Measurements from ENCODE around the gene DKKL1. TPM values are rescaled to one million over a fixed set of nuclear protein-coding genes. Genes with fewer than 3 reads are reported as not detected.

The DKKL1 gene
- total and polyA plus RNA-seq, 7 experiments from 2014 or later: not detected

GRCh38 chr19:49389406-49389805 lies 25.7 kb downstream of the DKKL1 start:
- Mint-ChIP-seq H3K27ac (peak overlapping the region in 1 of 9 donors; percentile 87), H3K36me3 (no peaks in the 10 kb centered on the region), H3K4me3 (no peak overlapping the region), H3K4me1 (peaks cover 6 to 26% (median 10%) of the 10 kb centered on the region in 7 donors), H3K9me3 (peaks cover 0 to 2% (median 0%) of the 10 kb centered on the region in 11 donors), H3K27me3 (peaks cover 0 to 11% (median 3%) of the 10 kb centered on the region in 5 donors)
- peaks cover 7 to 13% of the 10 kb centered on the region in 2 donors for H3K4me1 ChIP-seq (ENCODE audit: control insufficient read depth in 2 of 2, insufficient read depth in 2 of 2, low read length in 2 of 2)
- H3K36me3 ChIP-seq (ENCODE audit: control insufficient read depth in 2 of 3, insufficient read depth in 3 of 3, low read length in 3 of 3): no peaks in the 10 kb centered on the region
- intact Hi-C loops (cut with micrococcal nuclease): loop anchor here in 1 of 2 donors (2.0 kb wide), 1 partner anchor 55 kb away; the partner anchor contains the start of gene CD37
- H3K27me3 ChIP-seq (ENCODE audit: control insufficient read depth in 2 of 2, insufficient read depth in 2 of 2, low read length in 2 of 2): no peaks in the 10 kb centered on the region
- DNase-seq (no peak), ATAC-seq (no peak)
- H3K4me3 ChIP-seq (ENCODE audit: low read length): no peak overlapping the region
- H3K9me3 ChIP-seq (ENCODE audit: control insufficient read depth in 2 of 3, low read length in 3 of 3): no peaks in the 10 kb centered on the region
- ChIA-PET POLR2A (interaction anchor here (0.8 kb wide), 1 partner anchor 510 kb away, joined by 3 read pairs; no protein-coding TSS in a partner anchor), CTCF (interaction anchor here (0.6 to 2.7 kb wide), 3 partner anchors 9 to 503 kb away, joined by 3 to 8 read pairs (median 4); no protein-coding TSS in a partner anchor)
- no peak overlapping the region for H3K27ac ChIP-seq (ENCODE audit: low read depth, low read length)

GRCh38 chr19:49390131-49390928 lies 26.7 kb downstream of the DKKL1 start:
- no peaks in the 10 kb centered on the region for H3K27me3 ChIP-seq (ENCODE audit: control insufficient read depth in 2 of 2, insufficient read depth in 2 of 2, low read length in 2 of 2)
- H3K4me3 ChIP-seq (ENCODE audit: low read length): no peak overlapping the region
- H3K9me3 ChIP-seq (ENCODE audit: control insufficient read depth in 2 of 3, low read length in 3 of 3): no peaks in the 10 kb centered on the region
- Mint-ChIP-seq H3K9me3 (peaks cover 0 to 2% (median 0%) of the 10 kb centered on the region in 11 donors), H3K27ac (peak overlapping the region in 1 of 9 donors; percentile 53), H3K27me3 (peaks cover 0 to 11% (median 3%) of the 10 kb centered on the region in 5 donors), H3K4me1 (peaks cover 6 to 26% (median 10%) of the 10 kb centered on the region in 7 donors), H3K4me3 (no peak overlapping the region), H3K36me3 (no peaks in the 10 kb centered on the region)
- intact Hi-C loops (cut with micrococcal nuclease): loop anchor here in 1 of 2 donors (5.0 kb wide), 1 partner anchor 292 kb away; no protein-coding TSS in a partner anchor
- H3K36me3 ChIP-seq (ENCODE audit: control insufficient read depth in 2 of 3, insufficient read depth in 3 of 3, low read length in 3 of 3): no peaks in the 10 kb centered on the region
- H3K4me1 ChIP-seq (ENCODE audit: control insufficient read depth in 2 of 2, insufficient read depth in 2 of 2, low read length in 2 of 2): peaks cover 7 to 13% of the 10 kb centered on the region in 2 donors
- ChIA-PET POLR2A (interaction anchor here (1.0 to 2.0 kb wide), 3 partner anchors 30 to 81 kb away, joined by 3 to 13 read pairs (median 3); partner anchors contain the start of gene PIH1D1), CTCF (interaction anchor here (0.6 to 3.1 kb wide), 10 partner anchors 10 to 504 kb away, joined by 3 to 28 read pairs (median 5); partner anchors contain the start of genes ALDH16A1, FLT3LG and PIH1D1)
- DNase-seq (no peak), ATAC-seq (no peak)
- no peak overlapping the region for H3K27ac ChIP-seq (ENCODE audit: low read depth, low read length)

GRCh38 chr19:49390929-49391359 lies 27.3 kb downstream of the DKKL1 start:
- peaks cover 0 to 11% (median 3%) of the 10 kb centered on the region in 5 donors for H3K27me3 Mint-ChIP-seq
- peaks cover 7 to 13% of the 10 kb centered on the region in 2 donors for H3K4me1 ChIP-seq (ENCODE audit: control insufficient read depth in 2 of 2, insufficient read depth in 2 of 2, low read length in 2 of 2)

GRCh38 chr19:49391581-49392399 lies 28.1 kb downstream of the DKKL1 start:
- Histone ChIP-seq H3K27ac (ENCODE audit: low read depth, low read length) (no peak overlapping the region), H3K36me3 (ENCODE audit: control insufficient read depth in 2 of 3, insufficient read depth in 3 of 3, low read length in 3 of 3) (no peaks in the 10 kb centered on the region), H3K4me1 (ENCODE audit: control insufficient read depth in 2 of 2, insufficient read depth in 2 of 2, low read length in 2 of 2) (peaks cover 7 to 13% of the 10 kb centered on the region in 2 donors), H3K27me3 (ENCODE audit: control insufficient read depth in 2 of 2, insufficient read depth in 2 of 2, low read length in 2 of 2) (no peaks in the 10 kb centered on the region), H3K9me3 (ENCODE audit: control insufficient read depth in 2 of 3, low read length in 3 of 3) (no peaks in the 10 kb centered on the region), H3K4me3 (ENCODE audit: low read length) (no peak overlapping the region)
- POLR2A ChIA-PET: interaction anchor here (0.6 to 2.0 kb wide), 13 partner anchors 10 to 256 kb away, joined by 3 to 13 read pairs (median 3); partner anchors contain the start of genes CD37 and PIH1D1
- Mint-ChIP-seq H3K9me3 (peaks cover 0 to 2% (median 0%) of the 10 kb centered on the region in 11 donors), H3K27ac (peak overlapping the region in 6 of 9 donors; percentile 1 to 84 (median 54)), H3K27me3 (peaks cover 0 to 11% (median 3%) of the 10 kb centered on the region in 5 donors), H3K4me1 (peaks cover 6 to 26% (median 10%) of the 10 kb centered on the region in 7 donors), H3K4me3 (peak overlapping the region in 2 of 10 donors; percentile 3 to 51), H3K36me3 (no peaks in the 10 kb centered on the region)
- ATAC-seq (peak; percentile 89), DNase-seq (peak; percentile 61 to 82 (median 74))
- CTCF ChIA-PET: interaction anchor here (0.6 to 3.4 kb wide), 20 partner anchors 9 to 287 kb away, joined by 3 to 28 read pairs (median 4); partner anchors contain the start of genes ALDH16A1, FLT3LG, PIH1D1 and SLC17A7
- intact Hi-C loops (cut with micrococcal nuclease): loop anchor here (1.0 to 5.0 kb wide), 8 partner anchors 30 to 291 kb away; no protein-coding TSS in a partner anchor

More at GRCh38 chr19:49390929-49391359, 27.3 kb downstream of the DKKL1 start:
- Mint-ChIP-seq H3K9me3 (peaks cover 0 to 2% (median 0%) of the 10 kb centered on the region in 11 donors), H3K27ac (peak overlapping the region in 2 of 9 donors; percentile 55 to 70), H3K4me1 (peaks cover 6 to 26% (median 10%) of the 10 kb centered on the region in 7 donors), H3K36me3 (no peaks in the 10 kb centered on the region), H3K4me3 (no peak overlapping the region)
- intact Hi-C loops (cut with micrococcal nuclease): loop anchor here in 1 of 2 donors (5.0 kb wide), 1 partner anchor 291 kb away; no protein-coding TSS in a partner anchor
- ATAC-seq (no peak), DNase-seq (no peak)
- Histone ChIP-seq H3K9me3 (ENCODE audit: control insufficient read depth in 2 of 3, low read length in 3 of 3) (no peaks in the 10 kb centered on the region), H3K36me3 (ENCODE audit: control insufficient read depth in 2 of 3, insufficient read depth in 3 of 3, low read length in 3 of 3) (no peaks in the 10 kb centered on the region), H3K4me3 (ENCODE audit: low read length) (no peak overlapping the region), H3K27ac (ENCODE audit: low read depth, low read length) (no peak overlapping the region), H3K27me3 (ENCODE audit: control insufficient read depth in 2 of 2, insufficient read depth in 2 of 2, low read length in 2 of 2) (no peaks in the 10 kb centered on the region)
- ChIA-PET POLR2A (interaction anchor here (0.6 to 2.0 kb wide), 9 partner anchors 29 to 86 kb away, joined by 3 to 13 read pairs (median 3); partner anchors contain the start of genes CD37 and PIH1D1), CTCF (interaction anchor here (0.6 to 3.4 kb wide), 14 partner anchors 10 to 285 kb away, joined by 3 to 28 read pairs (median 6); partner anchors contain the start of genes ALDH16A1, FLT3LG, PIH1D1 and SLC17A7)

- H3K36me3 ChIP-seq (ENCODE audit: control insufficient read depth in 2 of 3, insufficient read depth in 3 of 3, low read length in 3 of 3): no peaks in the 10 kb centered on the region
- CTCF ChIA-PET: interaction anchor here (0.7 to 3.4 kb wide), 6 partner anchors 18 to 82 kb away, joined by 3 to 28 read pairs (median 5); partner anchors contain the start of genes GFY and SLC17A7
- H3K4me3 ChIP-seq (ENCODE audit: low read length): no peak overlapping the region
- H3K27me3 Mint-ChIP-seq: peaks cover 0 to 8% (median 3%) of the 10 kb centered on the region in 5 donors
- no peak for DNase-seq
- POLR2A ChIA-PET: interaction anchor here (0.6 to 1.6 kb wide), 6 partner anchors 9 to 133 kb away, joined by 3 to 5 read pairs (median 3); no protein-coding TSS in a partner anchor
- intact Hi-C loops (cut with micrococcal nuclease): loop anchor here in 1 of 2 donors (5.0 kb wide), 1 partner anchor 288 kb away; no protein-coding TSS in a partner anchor
- peaks cover 6 to 24% of the 10 kb centered on the region in 2 donors for H3K4me1 ChIP-seq (ENCODE audit: control insufficient read depth in 2 of 2, insufficient read depth in 2 of 2, low read length in 2 of 2)
- no peak for ATAC-seq
- H3K4me3 Mint-ChIP-seq: no peak overlapping the region
- no peak overlapping the region for H3K27ac ChIP-seq (ENCODE audit: low read depth, low read length)
- peaks cover 18 to 29% (median 25%) of the 10 kb centered on the region in 7 donors for H3K4me1 Mint-ChIP-seq
- no peaks in the 10 kb centered on the region for H3K27me3 ChIP-seq (ENCODE audit: control insufficient read depth in 2 of 2, insufficient read depth in 2 of 2, low read length in 2 of 2)
- peaks cover 0 to 4% (median 0%) of the 10 kb centered on the region in 11 donors for H3K9me3 Mint-ChIP-seq
- no peak overlapping the region for H3K27ac Mint-ChIP-seq
- no peaks in the 10 kb centered on the region for H3K9me3 ChIP-seq (ENCODE audit: control insufficient read depth in 2 of 3, low read length in 3 of 3)
- H3K36me3 Mint-ChIP-seq: no peaks in the 10 kb centered on the region
Observed at GRCh38 chr19:49393881-49394280, 30.2 kb downstream of the DKKL1 start.
